ENCODE results near the gene SPPL2B. TPM values are rescaled to one million over a fixed set of nuclear protein-coding genes. Genes with fewer than 3 reads are reported as not detected.

The SPPL2B gene
- total RNA-seq, 1 experiment from 2014 or later: 56.0 TPM

DNA sequence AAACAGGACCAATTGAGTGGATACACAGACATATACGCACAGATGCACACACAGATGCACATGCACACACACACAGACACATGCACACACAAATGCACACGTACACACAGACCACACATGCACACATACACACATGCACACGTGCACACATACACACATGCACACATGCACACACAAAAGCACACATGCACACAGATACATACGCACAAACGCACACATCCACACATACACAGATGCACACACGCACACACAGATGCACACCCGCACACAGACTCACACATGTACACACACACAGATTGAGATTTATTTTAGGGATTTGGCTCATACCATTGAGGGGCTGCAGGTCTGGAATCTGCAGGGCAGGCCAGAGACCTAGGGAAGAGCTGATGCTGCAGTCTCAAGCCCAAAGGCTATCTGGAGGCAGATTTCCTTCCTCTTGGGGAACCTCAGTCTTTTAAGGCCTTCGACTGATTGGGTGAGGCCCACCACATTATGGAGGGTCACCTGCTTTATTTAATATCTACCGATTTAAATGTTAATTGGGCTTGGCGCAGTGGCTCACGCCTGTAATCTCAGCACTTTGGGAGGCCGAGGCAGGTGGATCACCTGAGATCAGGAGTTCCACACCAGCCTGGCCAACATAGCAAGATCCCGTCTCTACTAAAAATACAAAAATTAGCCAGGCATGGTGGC is 54.2 kb downstream of the SPPL2B start:
- H3K27me3 Mint-ChIP-seq (ENCODE audit: unreplicated experiment): no peaks in the 10 kb centered on the region
- intact Hi-C loops (cut with micrococcal nuclease; ENCODE audit: unreplicated experiment): no loop called here
- TF ChIP-seq, protein P1, sequence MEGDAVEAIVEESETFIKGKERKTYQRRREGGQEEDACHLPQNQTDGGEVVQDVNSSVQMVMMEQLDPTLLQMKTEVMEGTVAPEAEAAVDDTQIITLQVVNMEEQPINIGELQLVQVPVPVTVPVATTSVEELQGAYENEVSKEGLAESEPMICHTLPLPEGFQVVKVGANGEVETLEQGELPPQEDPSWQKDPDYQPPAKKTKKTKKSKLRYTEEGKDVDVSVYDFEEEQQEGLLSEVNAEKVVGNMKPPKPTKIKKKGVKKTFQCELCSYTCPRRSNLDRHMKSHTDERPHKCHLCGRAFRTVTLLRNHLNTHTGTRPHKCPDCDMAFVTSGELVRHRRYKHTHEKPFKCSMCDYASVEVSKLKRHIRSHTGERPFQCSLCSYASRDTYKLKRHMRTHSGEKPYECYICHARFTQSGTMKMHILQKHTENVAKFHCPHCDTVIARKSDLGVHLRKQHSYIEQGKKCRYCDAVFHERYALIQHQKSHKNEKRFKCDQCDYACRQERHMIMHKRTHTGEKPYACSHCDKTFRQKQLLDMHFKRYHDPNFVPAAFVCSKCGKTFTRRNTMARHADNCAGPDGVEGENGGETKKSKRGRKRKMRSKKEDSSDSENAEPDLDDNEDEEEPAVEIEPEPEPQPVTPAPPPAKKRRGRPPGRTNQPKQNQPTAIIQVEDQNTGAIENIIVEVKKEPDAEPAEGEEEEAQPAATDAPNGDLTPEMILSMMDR (IDR thresholded peaks at IDR 0.05; ENCODE audit: unreplicated experiment): no peak
- peaks cover 8% of the 10 kb centered on the region for H3K36me3 Mint-ChIP-seq (ENCODE audit: insufficient read depth, unreplicated experiment)
- no peak overlapping the region for H3K4me3 Mint-ChIP-seq (ENCODE audit: low read depth, unreplicated experiment)
- no peaks in the 10 kb centered on the region for H3K4me1 Mint-ChIP-seq (ENCODE audit: low read depth, unreplicated experiment)
- CTCF ChIA-PET: no interaction called here
- H3K27ac Mint-ChIP-seq (ENCODE audit: unreplicated experiment): no peak overlapping the region
- peaks cover 4% of the 10 kb centered on the region for H3K9me3 Mint-ChIP-seq (ENCODE audit: low read depth, unreplicated experiment)
- no TSS peak for BruUV-seq (replicated peaks)
- DNase-seq: no peak

DNA sequence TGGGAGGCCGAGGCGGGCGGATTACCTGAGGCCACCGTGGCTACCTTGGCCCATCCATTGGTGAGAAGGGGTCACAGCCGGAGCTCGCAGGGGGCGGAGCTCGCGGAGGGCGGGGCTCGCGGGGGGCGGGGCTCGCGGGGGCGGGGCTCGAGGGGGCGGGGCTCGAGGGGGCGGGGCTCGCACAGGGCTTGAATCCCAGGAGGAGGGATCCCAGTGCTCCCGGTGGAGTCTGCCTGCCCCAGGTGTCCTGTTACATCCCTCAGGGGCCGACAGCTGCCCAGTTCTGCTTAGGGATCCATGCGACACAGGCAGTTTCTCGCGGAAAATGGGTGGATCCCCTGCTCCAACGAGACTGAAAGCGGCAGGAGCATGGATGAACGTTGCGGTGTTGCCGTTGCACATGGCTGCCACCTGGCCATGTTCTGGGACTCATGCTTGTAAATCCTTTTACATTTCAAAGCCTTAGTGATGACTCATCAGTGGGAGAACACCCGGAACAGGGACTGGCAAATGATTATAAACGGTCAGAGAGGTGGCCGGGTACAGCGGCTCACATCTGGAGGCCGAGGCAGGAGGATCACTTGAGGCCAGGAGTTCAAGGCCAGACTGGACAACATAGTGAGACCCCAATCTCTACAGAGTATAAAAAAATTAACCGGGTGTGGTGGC is 56.7 kb downstream of the SPPL2B start:
- peaks cover 7% of the 10 kb centered on the region for H3K36me3 Mint-ChIP-seq (ENCODE audit: insufficient read depth, unreplicated experiment)
- BruUV-seq (replicated peaks): no TSS peak
- no peaks in the 10 kb centered on the region for H3K9me3 Mint-ChIP-seq (ENCODE audit: low read depth, unreplicated experiment)
- intact Hi-C loops (cut with micrococcal nuclease; ENCODE audit: unreplicated experiment): no loop called here
- H3K27me3 Mint-ChIP-seq (ENCODE audit: unreplicated experiment): no peaks in the 10 kb centered on the region
- TF ChIP-seq, protein P1 (IDR thresholded peaks at IDR 0.05; ENCODE audit: unreplicated experiment): no peak
- CTCF ChIA-PET: interaction anchor here (0.6 to 0.7 kb wide), 2 partner anchors 91 to 509 kb away, joined by 3 read pairs; partner anchors contain the start of gene GADD45B
- H3K27ac Mint-ChIP-seq (ENCODE audit: unreplicated experiment): peak overlapping the region; percentile 60
- H3K4me3 Mint-ChIP-seq (ENCODE audit: low read depth, unreplicated experiment): peak overlapping the region; percentile 37
- DNase-seq: peak; percentile 46
- H3K4me1 Mint-ChIP-seq (ENCODE audit: low read depth, unreplicated experiment): no peaks in the 10 kb centered on the region

DNA sequence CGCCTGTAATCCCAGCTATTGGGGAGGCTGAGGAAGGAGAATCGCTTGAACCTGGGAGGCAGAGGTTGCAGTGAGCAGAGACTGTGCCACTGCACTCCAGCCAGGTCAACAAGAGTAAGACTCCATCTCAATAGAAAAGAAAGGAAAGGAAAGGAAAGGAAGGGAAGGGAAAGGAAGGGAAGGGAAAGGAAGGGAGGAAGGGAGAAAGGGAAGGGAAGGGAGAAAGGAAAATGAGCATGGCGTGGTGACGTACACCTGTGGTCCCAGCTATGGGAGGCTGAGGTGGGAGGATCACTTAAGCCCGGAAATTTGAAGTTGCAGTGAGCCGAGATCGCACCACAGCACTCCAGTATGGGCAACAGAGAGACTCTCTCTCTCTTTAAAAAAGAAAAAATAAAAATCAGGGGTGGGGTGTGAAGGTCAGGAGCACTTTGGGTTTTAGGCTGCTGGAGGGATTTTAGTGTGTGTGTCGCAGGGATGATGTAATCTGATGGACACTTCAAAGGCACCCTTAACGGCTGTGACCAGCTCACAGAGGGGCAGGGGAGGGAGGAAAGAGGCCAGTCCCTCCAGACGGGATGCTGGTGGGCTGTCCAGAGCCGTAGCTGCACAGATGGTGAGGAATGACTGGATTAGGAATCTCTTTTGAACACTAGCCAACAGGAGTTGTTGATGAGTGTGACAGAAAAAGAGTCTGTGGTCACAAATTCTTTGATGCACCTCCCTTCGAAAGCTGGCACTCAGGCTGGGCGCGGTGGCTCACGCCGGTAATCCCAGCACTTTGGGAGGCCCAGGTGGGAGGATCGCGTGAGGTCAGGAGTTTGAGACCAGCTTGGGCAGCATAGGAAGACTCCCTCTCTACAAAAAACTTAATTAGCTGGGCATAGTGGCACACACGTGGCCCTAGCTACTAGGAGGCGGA is 59.1 kb downstream of the SPPL2B start:
- Mint-ChIP-seq H3K4me3 (ENCODE audit: low read depth, unreplicated experiment) (no peak overlapping the region), H3K4me1 (ENCODE audit: low read depth, unreplicated experiment) (peaks cover 8% of the 10 kb centered on the region), H3K27me3 (ENCODE audit: unreplicated experiment) (peaks cover 11% of the 10 kb centered on the region), H3K9me3 (ENCODE audit: low read depth, unreplicated experiment) (no peaks in the 10 kb centered on the region), H3K36me3 (ENCODE audit: insufficient read depth, unreplicated experiment) (peaks cover 7% of the 10 kb centered on the region), H3K27ac (ENCODE audit: unreplicated experiment) (no peak overlapping the region)
- CTCF ChIA-PET: no interaction called here
- BruUV-seq (replicated peaks): no TSS peak
- intact Hi-C loops (cut with micrococcal nuclease; ENCODE audit: unreplicated experiment): no loop called here
- TF ChIP-seq, protein P1 (IDR thresholded peaks at IDR 0.05; ENCODE audit: unreplicated experiment): no peak
- DNase-seq: no peak

DNA sequence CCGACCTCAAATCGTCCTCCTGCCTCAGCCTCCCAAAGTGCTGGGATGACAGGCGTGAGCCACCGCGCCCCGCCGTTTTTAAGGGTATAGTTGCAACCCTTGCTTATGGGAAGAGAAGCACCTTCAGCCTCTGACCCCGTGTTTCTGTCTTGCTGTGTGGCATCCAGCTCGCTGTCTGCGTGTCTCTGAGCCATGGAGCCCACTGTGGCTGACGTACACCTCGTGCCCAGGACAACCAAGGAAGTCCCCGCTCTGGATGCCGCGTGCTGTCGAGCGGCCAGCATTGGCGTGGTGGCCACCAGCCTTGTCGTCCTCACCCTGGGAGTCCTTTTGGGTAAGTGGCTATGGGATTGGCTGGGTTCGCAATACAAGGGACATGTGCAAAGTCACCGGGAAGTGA is 61.1 kb downstream of the SPPL2B start:
- intact Hi-C loops (cut with micrococcal nuclease; ENCODE audit: unreplicated experiment): no loop called here
- Mint-ChIP-seq H3K27me3 (ENCODE audit: unreplicated experiment) (peaks cover 11% of the 10 kb centered on the region), H3K36me3 (ENCODE audit: insufficient read depth, unreplicated experiment) (peaks cover 7% of the 10 kb centered on the region), H3K4me3 (ENCODE audit: low read depth, unreplicated experiment) (no peak overlapping the region), H3K27ac (ENCODE audit: unreplicated experiment) (no peak overlapping the region), H3K4me1 (ENCODE audit: low read depth, unreplicated experiment) (peaks cover 8% of the 10 kb centered on the region), H3K9me3 (ENCODE audit: low read depth, unreplicated experiment) (no peaks in the 10 kb centered on the region)
- CTCF ChIA-PET: interaction anchor here (0.7 kb wide), 1 partner anchor 1791 kb away, joined by 3 read pairs; no protein-coding TSS in a partner anchor
- no peak for DNase-seq
- TF ChIP-seq, protein P1 (IDR thresholded peaks at IDR 0.05; ENCODE audit: unreplicated experiment): no peak
- no TSS peak for BruUV-seq (replicated peaks)
